GM18508 (cell line): ENCODE data around the gene NKTR.

ENCODE experiments used
- ATAC-seq: cut with Tn5 transposase; IDR thresholded peaks from one replicate; pipeline ENCODE4 v1.9.1; 2021; ENCODE audit warnings: moderate number of reproducible peaks; ENCODE audit not compliant: insufficient read depth, unreplicated experiment

Gene NKTR

DNA sequence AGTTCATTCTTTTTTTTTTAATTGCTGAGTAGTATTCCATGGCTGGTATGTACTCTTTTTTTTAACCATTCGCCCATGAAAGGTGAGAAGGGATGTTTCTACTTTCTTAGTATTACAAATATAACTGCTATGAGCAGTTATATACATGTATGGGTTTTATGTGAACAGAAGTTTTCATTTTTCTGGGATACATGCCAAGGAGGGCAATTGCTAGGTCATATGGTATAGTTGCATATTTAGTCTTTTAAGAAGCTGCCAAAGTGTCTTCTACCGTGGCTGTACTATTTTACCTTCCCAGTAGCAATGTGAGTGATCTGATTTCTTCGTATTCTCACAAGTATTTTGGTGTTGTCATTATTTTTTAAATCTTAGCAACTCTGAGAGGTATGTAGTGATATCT lies 73.7 kb downstream of the NKTR start:
- ATAC-seq: no peak

DNA sequence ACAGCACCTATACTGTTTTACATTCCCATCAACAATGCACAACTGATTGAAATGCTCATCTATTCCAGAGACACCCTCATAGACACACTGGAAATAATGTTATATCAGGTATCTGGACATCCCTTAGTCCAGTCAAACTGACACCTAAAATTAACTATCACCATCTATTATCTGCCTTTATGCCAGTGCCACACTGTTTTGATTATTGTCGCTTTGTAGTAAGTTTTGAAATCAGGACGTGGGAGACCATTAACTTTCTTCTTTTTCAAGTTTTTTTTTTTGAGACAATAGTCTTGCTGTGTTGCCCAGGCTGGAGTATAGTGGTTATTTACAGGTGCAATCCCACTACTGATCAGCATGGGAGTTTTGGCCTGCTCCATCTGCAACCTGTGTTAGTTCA lies 75.4 kb downstream of the NKTR start:
- no peak for ATAC-seq

DNA sequence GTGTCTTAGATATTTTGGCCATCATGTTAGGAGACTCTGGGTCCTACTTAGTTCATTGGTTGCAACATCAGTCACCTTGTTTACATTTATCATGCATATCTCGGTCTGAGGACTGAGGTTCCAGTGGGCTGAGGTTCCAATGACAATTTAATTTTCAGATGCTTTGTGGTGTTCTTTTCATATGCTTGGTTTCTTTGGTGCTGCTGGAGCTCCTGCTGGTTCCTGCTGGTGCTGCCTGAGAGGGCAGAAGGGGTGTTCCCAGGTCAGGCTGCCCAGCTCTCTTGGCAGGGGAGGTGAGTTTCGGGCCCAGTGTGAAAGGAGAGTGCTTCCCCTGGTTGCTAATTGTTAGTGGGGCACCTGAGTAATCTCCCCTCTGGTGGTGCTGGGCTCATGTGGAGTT lies 78.0 kb downstream of the NKTR start:
- ATAC-seq: no peak

DNA sequence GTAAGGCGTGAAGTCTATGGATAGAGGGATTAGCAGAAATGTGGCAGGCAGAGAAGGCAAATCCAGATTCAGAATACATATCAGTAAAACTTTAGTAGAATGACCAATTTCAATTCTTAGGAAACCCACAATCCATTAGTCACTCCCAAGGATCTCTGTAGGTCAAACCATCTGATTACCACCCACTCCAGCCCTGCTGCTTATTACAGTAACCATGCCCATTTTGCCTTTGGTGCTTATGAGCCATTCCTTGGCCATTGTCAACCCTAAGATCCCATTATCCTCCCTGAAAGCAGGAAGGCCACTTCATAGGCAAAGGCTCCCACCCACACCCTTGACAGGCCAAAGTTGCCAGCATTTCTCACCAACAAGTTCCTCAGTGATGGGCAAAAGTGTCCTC lies 79.8 kb downstream of the NKTR start:
- ATAC-seq: no peak

DNA sequence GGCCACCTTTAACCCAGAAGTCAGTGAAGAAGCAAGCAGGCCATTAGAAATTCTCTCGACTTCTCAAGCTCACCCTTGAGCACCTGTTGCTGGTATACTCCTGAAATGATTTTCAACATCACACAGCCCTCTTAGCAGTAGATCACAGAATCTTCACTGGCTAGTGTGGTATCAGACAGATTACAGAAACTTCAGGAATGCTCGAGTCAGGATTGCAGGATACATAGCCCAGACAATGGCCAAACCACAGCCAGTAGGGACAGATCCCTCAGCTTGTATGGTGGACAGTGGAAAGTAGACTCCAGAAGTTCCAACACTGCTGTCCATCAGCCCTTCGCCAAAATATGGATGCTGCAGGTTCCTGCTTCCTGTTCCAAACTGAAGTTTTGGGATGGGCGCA lies 80.3 kb downstream of the NKTR start:
- ATAC-seq: no peak

DNA sequence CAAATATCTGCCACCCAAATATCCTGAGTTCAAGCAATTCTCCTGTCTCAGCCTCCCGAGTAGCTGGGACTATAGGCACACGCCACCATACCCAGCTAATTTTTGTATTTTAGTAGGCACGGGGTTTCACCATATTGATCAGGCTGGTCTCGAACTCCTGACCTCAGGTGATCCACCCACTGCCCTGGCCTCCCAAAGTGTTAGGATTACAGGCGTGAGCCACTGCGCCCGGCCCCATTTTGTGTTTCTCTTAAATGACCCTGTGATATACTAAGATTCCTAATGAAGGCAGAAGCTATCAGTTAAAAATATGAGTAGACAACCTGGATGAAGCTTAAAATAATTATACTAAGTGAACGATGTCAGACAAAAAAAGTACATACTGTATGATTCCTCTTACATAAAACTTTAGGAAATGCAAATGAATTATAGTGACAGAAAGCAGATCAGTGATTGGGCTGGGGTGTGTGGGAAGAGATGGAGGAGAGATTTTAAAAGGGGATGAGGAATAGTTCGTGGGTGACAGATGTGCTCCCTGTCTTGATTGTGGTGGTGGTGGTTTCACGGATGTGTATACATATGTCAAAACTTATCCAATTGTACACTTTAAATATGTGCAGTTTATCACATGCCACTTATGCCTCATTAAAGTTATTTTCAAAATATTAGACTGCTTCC lies 81.0 kb downstream of the NKTR start:
- ATAC-seq: no peak

DNA sequence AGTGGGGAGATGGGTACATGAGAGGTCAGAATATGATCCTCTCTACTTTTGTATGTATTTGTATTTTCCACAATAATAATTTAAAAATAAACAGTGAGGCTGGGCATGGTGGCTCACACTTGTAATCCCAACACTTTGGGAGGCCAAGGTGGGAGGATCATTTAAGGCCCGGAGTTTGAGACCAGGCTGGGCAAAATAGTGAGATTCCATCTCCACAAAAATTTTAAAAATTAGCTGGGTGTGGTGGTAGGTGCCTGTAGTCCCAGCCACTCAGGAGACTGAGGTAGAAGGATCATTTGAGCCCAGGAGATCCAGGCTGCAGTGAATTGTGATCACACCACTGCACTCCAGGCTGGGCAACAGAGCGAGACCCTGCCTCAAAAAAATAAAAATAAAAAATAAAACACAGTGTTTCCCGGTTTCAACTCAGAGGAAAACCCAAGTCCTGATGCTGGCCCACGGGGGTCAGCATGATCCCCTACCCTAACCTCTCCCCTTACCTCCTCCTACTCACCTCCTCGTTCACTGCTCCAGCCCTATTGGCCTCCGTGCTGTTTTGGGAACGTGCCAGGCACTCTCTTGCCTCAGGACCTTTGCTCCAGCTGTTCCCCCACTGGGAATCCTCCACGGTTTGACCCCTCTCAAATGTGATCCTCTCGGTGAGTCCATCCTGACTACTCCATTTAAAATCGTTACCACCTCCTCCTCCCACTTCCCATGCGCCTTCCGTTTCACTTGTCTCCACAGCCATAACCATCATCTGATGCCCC lies 82.0 kb downstream of the NKTR start:
- no peak for ATAC-seq

DNA sequence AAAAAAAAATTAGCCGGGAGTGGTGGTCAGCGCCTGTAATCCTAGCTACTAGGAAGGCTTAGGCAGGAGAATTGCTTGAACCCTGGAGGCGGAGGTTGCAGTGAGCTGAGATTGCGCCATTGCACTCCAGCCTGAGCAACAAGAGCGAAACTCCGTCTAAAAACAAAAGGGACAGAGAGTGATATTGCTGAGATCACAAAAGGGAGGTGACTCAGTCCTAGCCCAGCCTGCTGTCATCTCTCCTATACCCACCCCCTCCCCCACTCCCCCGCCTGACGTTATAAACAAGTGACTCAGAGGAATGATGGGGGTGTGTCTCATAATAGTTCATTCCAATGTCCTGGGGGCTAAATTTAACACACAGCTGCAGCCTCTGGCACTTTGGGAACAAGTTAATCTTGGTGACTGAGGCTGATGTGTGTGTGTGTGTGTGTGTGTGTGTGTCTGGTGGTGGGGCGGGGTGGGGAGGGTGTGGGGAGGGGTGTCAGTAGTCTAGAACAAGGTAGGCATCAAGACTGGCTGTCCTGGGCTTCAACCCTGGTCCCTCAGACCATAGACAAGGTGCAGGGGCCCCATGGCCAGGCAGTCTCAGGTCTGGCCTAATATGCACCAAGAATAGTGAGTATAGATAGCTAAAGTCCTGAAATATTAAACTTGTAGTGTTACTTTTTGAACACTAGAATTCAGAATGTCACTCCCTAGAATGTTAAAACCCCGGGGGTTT lies 83.6 kb downstream of the NKTR start:
- no peak for ATAC-seq

DNA sequence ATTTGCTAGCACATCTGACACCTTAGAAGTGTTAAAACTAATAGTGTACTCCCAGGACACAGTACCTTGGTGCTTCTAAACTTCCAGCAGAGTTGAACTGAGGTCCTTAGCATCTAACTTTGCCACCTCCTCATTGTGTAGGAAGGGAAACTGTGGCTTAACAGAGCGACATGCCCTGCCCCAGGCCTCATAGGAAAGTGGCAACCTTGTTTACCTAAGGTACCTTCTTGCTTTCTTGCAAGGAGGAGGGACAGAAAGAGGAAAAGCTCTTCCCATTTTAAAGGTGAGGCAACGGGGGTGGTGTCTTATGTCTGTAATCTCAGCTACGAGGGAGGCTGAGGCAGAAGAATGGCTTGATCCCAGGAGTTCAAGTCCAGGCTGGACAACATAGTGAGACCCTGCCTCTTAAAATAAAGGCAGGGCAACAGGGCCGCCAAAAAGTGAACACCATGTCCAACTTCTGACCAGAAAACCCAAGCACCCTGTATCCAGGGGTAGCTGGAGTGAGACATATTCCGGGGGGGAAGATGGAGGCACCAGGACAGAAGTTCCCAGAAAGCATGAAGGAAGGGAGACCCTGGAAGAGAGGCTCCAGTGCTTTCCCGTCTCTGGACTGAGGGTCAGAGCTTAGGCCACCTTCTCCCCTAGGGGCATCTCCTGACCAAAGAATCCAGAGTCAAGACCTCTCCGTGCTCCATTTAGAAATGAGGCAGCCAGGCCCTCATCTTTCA lies 84.3 kb downstream of the NKTR start:
- ATAC-seq: no peak

DNA sequence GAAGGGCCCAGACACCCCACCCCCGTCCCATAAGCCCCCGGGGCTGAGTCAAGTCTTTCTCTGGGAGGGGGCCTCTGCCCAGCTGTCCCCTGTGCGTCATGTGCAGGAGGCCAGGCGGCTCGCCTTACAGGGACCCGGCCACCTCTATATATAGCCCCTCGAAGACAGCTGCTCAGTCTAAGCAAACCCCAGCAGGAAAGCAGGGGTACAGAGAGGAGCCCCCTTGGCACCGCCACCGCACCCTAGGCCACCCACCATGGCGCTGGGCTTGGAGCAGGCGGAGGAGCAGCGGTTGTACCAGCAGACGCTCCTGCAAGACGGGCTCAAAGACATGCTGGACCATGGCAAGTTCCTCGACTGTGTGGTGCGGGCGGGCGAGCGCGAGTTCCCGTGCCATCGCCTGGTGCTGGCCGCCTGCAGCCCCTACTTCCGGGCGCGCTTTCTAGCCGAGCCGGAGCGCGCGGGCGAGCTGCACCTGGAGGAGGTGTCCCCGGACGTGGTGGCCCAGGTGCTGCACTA lies 84.9 kb downstream of the NKTR start, which contains the start of gene KLHL40:
Gene KLHL40 (plus strand): TSS at position 175 of the 519 bp plus-strand sequence. CDS start 82 bp downstream, at position 257.
- ATAC-seq: no peak

DNA sequence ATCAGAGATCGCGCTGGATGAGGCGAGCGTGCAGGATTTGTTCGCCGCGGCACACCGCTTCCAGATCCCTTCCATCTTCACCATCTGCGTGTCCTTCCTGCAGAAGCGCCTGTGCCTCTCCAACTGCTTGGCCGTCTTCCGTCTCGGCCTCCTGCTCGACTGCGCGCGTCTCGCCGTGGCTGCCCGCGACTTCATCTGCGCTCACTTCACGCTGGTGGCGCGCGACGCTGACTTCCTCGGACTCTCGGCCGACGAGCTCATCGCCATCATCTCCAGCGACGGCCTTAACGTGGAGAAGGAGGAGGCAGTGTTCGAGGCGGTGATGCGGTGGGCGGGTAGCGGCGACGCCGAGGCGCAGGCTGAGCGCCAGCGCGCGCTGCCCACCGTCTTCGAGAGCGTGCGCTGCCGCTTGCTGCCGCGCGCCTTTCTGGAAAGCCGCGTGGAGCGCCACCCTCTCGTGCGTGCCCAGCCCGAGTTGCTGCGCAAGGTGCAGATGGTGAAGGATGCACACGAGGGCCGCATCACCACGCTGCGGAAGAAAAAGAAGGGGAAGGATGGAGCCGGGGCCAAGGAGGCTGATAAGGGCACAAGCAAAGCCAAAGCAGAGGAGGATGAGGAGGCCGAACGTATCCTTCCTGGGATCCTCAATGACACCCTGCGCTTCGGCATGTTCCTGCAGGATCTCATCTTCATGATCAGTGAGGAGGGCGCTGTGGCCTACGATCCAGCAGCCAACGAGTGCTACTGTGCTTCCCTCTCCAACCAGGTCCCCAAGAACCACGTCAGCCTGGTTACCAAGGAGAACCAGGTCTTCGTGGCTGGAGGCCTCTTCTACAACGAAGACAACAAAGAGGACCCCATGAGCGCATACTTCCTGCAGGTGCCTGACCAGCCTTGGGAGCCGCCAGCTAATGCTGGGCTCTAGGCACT lies 85.7 kb downstream of the NKTR start:
- no peak for ATAC-seq

DNA sequence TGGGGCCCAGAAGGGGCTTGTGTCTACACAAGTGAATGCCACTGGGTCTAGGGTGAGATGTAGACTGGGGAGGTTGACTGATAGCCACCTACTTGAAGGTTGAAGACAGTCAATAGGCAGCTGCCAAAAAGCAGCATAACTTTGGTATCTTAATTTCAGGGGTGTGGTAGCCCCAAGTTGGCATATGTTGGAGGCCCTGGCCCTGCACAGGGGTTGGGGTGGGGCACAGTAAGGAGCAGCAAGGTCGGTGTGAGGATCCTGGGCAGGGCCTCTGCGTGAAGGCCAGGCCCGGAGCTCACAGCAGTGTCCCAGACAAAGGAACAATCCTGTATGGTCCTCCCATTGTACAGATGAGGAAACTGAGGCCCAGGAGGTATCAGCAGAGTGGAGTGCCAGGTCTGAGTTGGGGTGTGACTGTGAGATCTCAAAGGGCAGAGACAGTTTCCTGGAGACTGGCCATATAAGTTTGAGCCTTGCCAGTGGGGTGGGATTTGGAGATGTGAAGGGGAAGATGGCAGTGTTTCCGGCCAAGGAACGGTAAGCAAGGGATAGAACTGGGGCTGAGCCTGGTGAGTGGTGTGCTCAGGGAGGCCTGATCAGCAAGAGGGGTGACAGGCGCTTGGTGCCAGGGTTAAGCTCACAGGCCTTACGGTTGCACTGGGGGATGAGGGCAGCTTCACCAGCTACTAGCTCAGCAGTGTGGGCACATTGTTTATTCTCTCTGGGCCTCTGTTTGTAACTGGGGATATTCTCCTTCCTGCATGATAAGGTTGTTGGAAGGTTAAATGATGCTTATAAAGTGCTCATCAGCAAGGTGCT lies 86.6 kb downstream of the NKTR start:
- no peak for ATAC-seq

DNA sequence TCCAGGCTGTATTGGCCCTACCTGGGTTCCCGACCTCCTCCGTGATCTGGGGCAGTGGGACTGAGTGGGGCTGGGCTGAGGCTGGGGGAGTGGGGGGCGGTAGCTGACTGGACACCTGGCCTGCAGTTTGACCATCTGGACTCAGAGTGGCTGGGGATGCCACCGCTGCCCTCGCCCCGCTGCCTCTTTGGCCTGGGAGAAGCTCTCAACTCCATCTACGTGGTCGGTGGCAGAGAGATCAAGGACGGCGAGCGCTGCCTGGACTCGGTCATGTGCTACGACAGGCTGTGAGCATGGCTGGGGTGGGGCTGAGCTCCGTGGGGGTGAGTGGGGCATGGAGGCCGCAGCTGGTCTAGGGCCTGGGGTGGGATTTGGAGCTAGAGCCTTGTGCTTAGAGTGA lies 87.5 kb downstream of the NKTR start:
- ATAC-seq: no peak

DNA sequence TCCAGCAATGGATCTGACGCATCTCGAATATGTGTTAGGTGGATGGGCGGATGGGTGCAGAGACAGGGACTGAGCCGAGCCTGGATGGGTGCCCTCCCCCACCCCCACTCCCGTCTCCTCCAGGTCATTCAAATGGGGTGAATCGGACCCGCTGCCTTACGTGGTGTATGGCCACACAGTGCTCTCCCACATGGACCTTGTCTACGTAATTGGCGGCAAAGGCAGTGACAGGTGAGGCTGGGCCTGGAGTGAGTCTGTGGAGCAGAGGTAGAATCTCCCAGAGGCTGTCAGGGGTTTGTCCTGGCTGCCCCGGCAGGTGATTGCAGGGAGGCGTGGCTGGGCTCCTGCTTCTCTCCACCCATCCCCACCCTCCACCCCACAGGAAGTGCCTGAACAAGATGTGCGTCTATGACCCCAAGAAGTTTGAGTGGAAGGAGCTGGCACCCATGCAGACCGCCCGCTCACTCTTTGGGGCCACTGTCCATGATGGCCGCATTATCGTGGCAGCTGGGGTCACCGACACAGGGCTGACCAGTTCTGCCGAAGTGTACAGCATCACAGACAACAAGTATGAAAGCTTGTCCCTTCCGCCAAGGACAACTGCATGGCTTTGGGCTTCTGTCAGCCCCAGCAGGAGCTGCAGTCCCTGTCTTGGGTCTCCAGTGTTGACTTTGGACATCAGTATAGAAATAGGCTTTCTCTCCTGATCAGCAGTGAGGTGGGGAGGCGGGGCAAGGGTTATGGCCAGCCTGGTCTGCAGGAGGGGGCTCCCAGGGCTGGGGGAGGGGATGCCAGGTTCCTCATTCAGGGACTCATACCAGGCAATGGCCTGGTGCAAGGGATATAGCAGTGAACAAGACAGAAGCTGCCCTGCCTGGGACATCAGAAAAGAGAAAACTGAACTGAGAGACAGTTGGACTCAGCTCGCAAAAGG lies 88.3 kb downstream of the NKTR start:
- ATAC-seq: no peak

DNA sequence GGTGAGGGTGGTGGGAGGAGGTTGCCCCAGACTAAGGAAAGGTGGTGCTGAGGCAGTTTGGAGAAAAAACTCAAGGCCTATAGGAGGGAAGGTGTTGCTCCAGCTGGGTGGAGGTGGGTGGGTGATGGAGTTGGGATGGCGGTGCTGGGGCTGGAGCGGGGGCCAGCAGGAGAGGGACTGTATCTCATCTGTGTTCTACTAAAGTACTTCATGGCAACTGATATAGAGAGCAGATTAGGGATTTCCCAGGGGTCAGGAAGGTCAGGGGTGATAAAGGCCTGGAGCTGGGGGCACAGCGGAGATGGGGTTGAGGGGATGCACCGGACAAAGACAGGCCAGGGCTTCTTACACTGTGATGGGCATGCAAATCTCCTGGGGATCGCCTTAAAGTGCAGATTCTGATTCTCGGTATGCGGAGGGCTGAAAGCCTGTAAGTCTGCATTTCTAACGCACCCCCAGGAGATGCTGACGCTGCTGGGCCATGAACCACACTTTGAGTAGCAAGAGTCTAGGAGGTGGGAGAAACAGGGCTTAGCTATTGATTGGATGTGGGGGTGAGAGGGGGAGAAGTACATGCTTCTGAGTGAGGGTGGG lies 89.0 kb downstream of the NKTR start:
- ATAC-seq: no peak

DNA sequence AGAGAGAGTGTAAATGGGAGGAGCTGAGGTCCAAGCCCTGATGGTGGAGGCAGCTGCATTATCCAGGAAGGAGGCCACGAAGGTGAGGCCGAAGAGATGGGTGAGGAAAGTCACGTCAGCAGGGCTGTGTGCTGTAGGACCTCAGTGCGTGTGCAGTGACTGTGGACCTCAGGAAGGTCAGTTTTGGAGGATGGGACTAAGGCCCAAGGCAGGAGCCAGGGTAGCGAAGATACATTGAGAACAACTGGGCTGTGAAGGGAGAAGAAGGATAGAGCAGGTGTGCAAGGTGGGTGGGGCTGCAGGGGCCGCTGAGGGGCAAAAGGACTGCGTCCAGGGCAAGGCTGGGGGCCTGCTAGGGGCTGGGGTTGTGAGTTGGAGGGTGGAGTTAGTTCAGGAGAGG lies 89.7 kb downstream of the NKTR start:
- ATAC-seq: no peak
